Esophagus squamous epithelium (tissue), 4 donors: Measurements from ENCODE around the gene PRKCQ.

ENCODE experiments used
- CTCF ChIP-seq, 6 experiments: fragments of 450-650 bp in 4 of 6; fragments of 200-600 bp in 2 of 6; sonication (generic) in 2 of 6; IDR thresholded peaks; one replicate each; pipeline ENCODE4 v1.5.1; 2016 to 2019; ENCODE audit warnings: antibody characterized with exemption in 6 of 6, mild to moderate bottlenecking in 4 of 6, moderate library complexity in 4 of 6
- POLR2A ChIP-seq, 4 donors: fragments of 450-650 bp; IDR thresholded peaks; one replicate each; pipeline ENCODE4 v1.6.1; 2017; ENCODE audit warnings: antibody characterized with exemption in 4 of 4, mild to moderate bottlenecking in 4 of 4, moderate library complexity in 3 of 4

GRCh38 chr10:6536102-6536501, 44.0 kb downstream of the PRKCQ start:
- TF ChIP-seq CTCF (IDR thresholded peaks at IDR 0.05), result no peak
- no peak for TF ChIP-seq POLR2A (IDR thresholded peaks at IDR 0.05)
